SIG-M5 (cell line): Measurements from ENCODE around the gene SRA1.

Source experiments
- DNase-seq: peaks from one replicate; lab custom pipeline; 2025; lab: John Stamatoyannopoulos, UW

SRA1 gene

GRCh38 chr5:140550147-140551079, 6.9 kb downstream of the SRA1 start:
- no peak for DNase-seq

DNA sequence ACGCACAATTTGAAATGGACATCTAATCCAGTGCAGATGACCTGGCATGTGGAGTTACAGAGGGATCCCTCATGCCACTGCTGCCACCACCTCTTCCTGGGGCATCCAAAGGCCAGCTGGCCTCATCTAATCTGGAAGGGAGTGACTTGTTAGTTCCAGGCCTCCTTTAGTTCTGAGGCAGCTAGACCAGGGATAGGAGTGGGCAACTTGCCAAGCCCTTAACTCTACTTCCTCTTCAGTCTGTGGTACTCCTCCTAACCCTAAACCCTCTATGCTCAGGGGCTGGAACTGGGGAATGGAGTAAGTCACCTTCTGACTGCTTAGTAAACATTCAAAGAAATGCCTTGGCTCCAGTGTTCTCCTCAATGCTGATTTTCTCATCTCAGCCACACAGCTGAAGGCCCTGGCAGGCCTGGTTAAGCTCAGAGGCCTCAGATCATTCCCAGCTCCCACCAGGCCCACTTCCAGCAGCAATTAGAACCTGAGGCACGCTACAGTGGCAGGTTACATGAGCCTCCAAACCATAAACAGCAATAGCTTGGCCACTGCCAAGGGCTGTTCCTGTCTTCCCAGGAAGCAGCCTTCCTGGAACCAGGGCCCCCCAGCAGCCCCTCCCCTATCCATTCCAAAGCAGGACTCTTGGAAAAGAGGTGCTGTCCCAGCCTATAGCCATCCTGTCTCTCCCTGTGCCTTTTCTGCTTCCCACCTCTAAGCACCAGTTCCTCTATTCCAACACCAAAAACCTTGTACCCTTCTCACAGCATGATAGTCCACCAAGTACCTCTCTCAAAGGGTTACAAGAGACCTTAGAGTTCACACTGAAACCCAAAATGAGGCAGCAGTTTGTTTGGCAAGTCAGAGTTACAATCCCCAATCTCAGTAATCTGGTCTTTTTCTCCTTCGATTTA, 7.8 kb downstream of the SRA1 start:
- peak; percentile 57 for DNase-seq

GRCh38 chr5:140548791-140549190, 8.5 kb downstream of the SRA1 start:
- no peak for DNase-seq

GRCh38 chr5:140548300-140548688, 9.0 kb downstream of the SRA1 start:
- DNase-seq: no peak

GRCh38 chr5:140547508-140548299, 9.6 kb downstream of the SRA1 start, which contains the start of gene EIF4EBP3:
TSS of gene EIF4EBP3 (plus strand) at chr5:140547662. CDS start at chr5:140547738, 76 bp downstream.
- peak; percentile 56 for DNase-seq

DNA sequence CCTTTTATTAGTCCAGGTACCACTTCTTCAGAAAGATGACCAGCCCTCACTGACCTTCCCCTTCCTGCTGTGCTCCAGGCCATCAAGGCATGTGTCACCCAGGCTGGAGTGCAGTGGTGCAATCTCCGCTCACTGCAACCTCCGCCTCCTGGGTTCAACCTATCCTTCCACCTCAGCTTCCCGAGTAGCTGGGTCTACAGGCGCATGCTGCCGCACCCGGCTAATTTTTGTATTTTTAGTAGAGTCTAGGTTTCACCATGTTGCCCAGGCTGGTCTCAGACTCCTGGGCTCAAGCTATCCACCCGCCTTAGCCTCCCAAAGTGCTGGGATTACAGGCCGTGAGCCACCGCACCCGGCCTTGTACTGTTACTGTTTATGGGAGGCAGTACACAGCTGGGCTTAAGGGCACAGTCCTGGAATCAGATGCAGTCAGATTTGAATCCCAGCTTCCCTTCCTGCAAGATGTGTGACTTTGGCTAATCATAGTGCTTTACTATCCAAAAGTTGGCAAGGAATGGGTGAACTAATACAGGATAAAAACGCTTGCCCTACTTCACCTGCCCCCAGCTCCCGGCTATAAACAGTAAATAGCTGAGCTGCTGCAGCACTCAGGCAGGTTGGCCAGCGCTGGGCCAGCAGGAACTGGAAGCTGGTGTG, 10.3 kb downstream of the SRA1 start:
- no peak for DNase-seq

- DNase-seq: no peak
These were observed 11.7 kb downstream of the SRA1 start for GRCh38 chr5:140545606-140546005.

DNA sequence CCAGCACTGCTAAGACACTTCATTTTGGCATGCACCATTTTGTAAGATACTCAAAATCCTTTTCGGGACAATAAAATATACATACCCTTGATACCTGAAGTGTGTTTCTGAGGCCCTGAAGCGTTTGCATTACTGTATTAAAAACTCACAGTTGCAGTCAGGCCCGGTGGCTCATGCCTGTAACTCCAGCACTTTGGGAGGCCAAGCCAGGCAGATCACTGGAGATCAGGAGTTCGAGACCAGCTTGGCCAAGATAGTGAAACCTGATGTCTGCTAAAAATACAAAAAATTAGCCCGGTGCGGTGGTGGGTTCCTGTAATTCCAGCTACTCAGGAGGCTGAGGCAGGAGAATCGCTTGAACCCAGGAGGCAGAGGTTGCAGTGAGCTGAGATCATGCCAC, 12.3 kb downstream of the SRA1 start:
- DNase-seq: no peak

DNA sequence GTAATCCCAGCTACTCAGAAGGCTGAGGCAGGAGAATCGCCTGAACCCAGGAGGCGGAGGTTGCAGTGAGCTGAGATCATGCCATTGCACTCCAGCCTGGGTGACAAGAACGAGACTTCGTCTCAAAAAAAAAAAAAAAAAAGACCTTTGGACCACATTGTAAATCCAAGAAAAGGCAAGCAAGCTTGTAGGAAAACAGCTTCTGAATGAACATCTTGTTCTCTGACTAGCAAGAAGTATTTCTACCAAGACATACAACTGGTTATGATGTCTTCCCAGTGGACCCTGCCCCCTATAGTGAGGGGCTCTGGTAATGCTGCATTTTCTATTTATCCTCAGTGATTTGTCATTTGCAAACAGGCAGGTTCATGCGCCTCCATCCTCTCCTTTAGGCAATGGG, 14.3 kb downstream of the SRA1 start:
- no peak for DNase-seq

DNA sequence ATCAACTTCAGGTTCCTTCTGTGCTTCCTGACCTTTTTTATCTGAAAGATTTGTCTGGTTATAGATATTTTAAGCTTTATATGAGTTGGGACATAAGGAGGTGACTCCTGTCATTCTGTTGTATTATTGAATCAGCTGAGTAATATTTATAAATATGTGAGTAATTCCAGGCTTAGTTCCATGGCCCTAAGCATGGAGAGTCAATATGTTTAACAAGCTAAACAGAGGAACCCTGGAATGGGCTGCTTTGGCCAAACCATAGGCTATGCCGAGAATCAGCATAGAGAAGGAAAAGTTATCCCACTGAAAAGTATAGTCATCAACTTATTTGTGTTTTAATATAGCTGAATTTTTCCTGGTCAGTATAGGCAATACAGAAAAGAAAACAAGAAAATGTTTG, 17.0 kb downstream of the SRA1 start:
- no peak for DNase-seq

GRCh38 chr5:140524003-140524402, 33.3 kb downstream of the SRA1 start:
- DNase-seq: no peak

- no peak for DNase-seq
These were observed 44.1 kb downstream of the SRA1 start for GRCh38 chr5:140513124-140513523.

- DNase-seq: no peak
These were observed 47.4 kb downstream of the SRA1 start for GRCh38 chr5:140509898-140510297.

DNA sequence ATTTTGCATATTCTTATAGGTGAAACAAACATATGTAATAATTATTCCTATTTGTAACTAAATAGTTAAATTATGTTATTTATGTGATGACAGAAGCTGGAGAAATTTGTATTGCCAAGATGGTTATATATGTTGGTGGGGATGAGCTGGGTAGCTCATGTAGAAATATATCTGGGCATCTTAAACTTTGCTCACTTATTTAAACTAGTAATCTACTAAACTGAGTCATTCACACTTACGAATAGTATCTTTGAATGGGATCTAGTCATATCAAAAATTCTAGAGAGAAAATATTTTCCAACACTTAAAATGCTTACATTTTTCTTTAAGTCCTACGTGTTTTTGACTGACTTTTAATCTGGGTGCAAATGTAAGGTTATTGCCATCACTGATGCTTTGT, 54.4 kb downstream of the SRA1 start:
- no peak for DNase-seq
